Measurements from ENCODE around the gene MT1F.

MT1F gene

GRCh38 chr16:56689171-56689570, 31.4 kb downstream of the MT1F start:
- in situ Hi-C loops (cut with HindIII; ENCODE audit: low sequenced_read_pairs): no loop called here

GRCh38 chr16:56690420-56691122, 32.8 kb downstream of the MT1F start:
- in situ Hi-C loops (cut with HindIII; ENCODE audit: low sequenced_read_pairs): no loop called here

- in situ Hi-C loops (cut with HindIII; ENCODE audit: low sequenced_read_pairs): no loop called here
Observed at GRCh38 chr16:56691885-56692284, 34.1 kb downstream of the MT1F start.

- in situ Hi-C loops (cut with HindIII; ENCODE audit: low sequenced_read_pairs): no loop called here
Observed at GRCh38 chr16:56695246-56695645, 37.5 kb downstream of the MT1F start.

GRCh38 chr16:56697456-56698155, 39.8 kb downstream of the MT1F start:
- in situ Hi-C loops (cut with HindIII; ENCODE audit: low sequenced_read_pairs): no loop called here

- in situ Hi-C loops (cut with HindIII; ENCODE audit: low sequenced_read_pairs): no loop called here
Observed at GRCh38 chr16:56700195-56700594, 42.4 kb downstream of the MT1F start.

GRCh38 chr16:56700631-56701030, 42.9 kb downstream of the MT1F start:
- in situ Hi-C loops (cut with HindIII; ENCODE audit: low sequenced_read_pairs): no loop called here

GRCh38 chr16:56701534-56701933, 43.8 kb downstream of the MT1F start:
- in situ Hi-C loops (cut with HindIII; ENCODE audit: low sequenced_read_pairs): no loop called here

- in situ Hi-C loops (cut with HindIII; ENCODE audit: low sequenced_read_pairs): no loop called here
Observed at GRCh38 chr16:56702836-56703235, 45.1 kb downstream of the MT1F start.

All from endothelial cell of hepatic sinusoid (primary cell).